ENCODE measurements around the gene MYPOP.
A peak's percentile ranks its signal among the peaks of the same experiment; 100 is the strongest.

The MYPOP gene

GRCh38 chr19:45866400-45867176 is 35.8 kb downstream of the MYPOP start:
- ChIA-PET CTCF (interaction anchor here (0.8 to 7.7 kb wide), 2 partner anchors 15 to 49 kb away, joined by 4 to 62 read pairs; no protein-coding TSS in a partner anchor), POLR2A (no interaction called here)
- no peak for DNase-seq (ENCODE audit: low read depth, low spot score)
- H3K4me3 ChIP-seq (ENCODE audit: low read depth, low read length): no peak overlapping the region
- no peak for TF ChIP-seq CTCF (IDR thresholded peaks at IDR 0.05; ENCODE audit: insufficient read depth, low read length, missing control alignments)

- ChIA-PET POLR2A (no interaction called here), CTCF (interaction anchor here (4.9 to 7.7 kb wide), 2 partner anchors 16 to 17 kb away, joined by 62 to 67 read pairs; partner anchors contain the start of gene IRF2BP1)
- H3K4me3 ChIP-seq (ENCODE audit: low read depth, low read length): no peak overlapping the region
- TF ChIP-seq CTCF (IDR thresholded peaks at IDR 0.05; ENCODE audit: insufficient read depth, low read length, missing control alignments): no peak
- no peak for DNase-seq (ENCODE audit: low read depth, low spot score)
These were observed 37.0 kb downstream of the MYPOP start for GRCh38 chr19:45865269-45865948.

- 0 out of 2 replicates have a peak overlapping the region, but pooled peaks have one; percentile 6 for H3K4me3 ChIP-seq (ENCODE audit: low read depth, low read length)
- CTCF ChIA-PET: interaction anchor here (0.6 to 4.9 kb wide), 5 partner anchors 8 to 51 kb away, joined by 3 to 67 read pairs (median 4); partner anchors contain the start of gene IRF2BP1
- TF ChIP-seq CTCF (IDR thresholded peaks at IDR 0.05; ENCODE audit: insufficient read depth, low read length, missing control alignments): no peak
- DNase-seq (ENCODE audit: low read depth, low spot score): no peak
- POLR2A ChIA-PET: no interaction called here
These were observed 37.8 kb downstream of the MYPOP start for GRCh38 chr19:45864629-45865082.

DNA sequence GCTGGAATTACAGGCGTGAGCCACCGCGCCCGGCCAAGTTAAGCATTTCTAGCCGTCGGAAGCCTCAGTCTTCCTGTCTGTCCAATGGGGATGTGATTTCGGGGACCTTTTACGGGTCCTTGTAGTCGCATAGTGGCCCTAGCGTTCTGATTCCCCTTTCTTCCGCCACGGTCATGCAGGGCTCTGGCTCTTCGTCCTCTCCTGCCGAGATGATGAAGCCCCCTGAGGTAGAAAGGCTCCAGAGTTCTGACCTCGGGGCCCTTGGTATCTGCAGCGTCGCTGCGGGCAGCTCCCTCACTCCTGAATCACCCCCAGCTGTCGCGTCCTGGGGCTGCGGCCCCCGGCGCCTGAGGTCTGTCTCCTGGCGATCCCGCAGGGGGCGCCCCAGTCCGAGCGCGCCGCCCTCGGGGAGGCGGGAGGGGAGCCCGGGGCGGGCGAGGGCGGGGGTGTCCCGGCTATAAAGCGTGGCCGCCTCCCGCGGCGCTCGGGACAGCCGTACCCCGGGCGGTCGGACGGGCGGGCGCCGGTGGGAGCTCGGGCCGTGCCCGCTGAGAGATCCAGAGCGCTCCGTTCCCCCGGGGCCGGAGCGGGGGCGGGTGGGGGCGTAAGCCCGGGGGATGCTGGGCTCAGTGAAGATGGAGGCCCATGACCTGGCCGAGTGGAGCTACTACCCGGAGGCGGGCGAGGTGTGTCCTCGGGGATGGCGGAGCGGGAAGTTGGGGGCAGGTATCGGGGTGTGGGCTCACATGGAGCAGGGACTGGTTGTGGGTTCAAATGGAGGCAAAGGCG is 38.4 kb downstream of the MYPOP start, which contains the start of gene FOXA3:
TSS of gene FOXA3 (plus strand) at position 487 of the 789 bp plus-strand sequence. CDS start at position 618, 131 bp downstream.
- ChIA-PET POLR2A (interaction anchor here (0.6 to 1.4 kb wide), 8 partner anchors 9 to 238 kb away, joined by 3 to 8 read pairs (median 3); partner anchors contain the start of gene IRF2BP1), CTCF (interaction anchor here (0.6 to 4.9 kb wide), 8 partner anchors 9 to 401 kb away, joined by 3 to 67 read pairs (median 4); partner anchors contain the start of gene IRF2BP1)
- DNase-seq (ENCODE audit: low read depth, low spot score): no peak
- H3K4me3 ChIP-seq (ENCODE audit: low read depth, low read length): peak within 1 kb of the TSS; percentile 51
- TF ChIP-seq CTCF (IDR thresholded peaks at IDR 0.05; ENCODE audit: insufficient read depth, low read length, missing control alignments): peak; percentile 60

DNA sequence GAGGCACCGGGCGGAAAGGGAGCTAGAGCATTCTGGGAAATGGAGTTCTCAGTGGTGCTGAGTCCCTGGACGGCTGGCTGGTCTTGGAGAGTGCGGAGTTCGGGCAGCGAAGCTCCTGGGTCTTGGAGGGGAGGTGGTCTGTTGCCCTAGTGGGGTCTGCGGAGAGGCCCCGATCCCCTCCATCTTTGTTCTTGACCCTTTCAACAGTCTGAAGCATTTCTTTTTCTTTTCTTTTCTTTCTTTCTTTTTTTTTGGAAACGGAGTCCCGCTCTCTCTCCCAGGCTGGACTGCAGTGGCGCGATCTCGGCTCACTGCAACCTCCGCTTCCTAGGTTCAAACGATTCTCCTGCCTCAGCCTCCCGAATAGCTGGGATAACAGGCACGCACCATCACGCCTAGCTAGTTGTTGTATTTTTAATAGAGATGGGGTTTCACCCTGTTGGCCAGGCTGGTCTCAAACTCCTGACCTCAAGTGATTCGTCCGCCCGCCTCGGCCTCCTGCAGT is 39.0 kb downstream of the MYPOP start:
- H3K4me3 ChIP-seq (ENCODE audit: low read depth, low read length): peak overlapping the region; percentile 51
- no peak for TF ChIP-seq CTCF (IDR thresholded peaks at IDR 0.05; ENCODE audit: insufficient read depth, low read length, missing control alignments)
- ChIA-PET POLR2A (interaction anchor here (0.6 to 1.4 kb wide), 8 partner anchors 8 to 238 kb away, joined by 3 to 8 read pairs (median 3); partner anchors contain the start of gene IRF2BP1), CTCF (interaction anchor here (0.8 to 4.9 kb wide), 6 partner anchors 9 to 402 kb away, joined by 3 to 67 read pairs (median 5); partner anchors contain the start of gene IRF2BP1)
- DNase-seq (ENCODE audit: low read depth, low spot score): no peak
